LNCaP clone FGC (cell line): Measurements from ENCODE around the gene GNG8.

Source experiments
- DNase-seq: peaks from one replicate; pipeline ENCODE4 v3.0.0-alpha.2; 2011; ENCODE audit warnings: low read depth
- H3K4me3 ChIP-seq: 2 replicates; pipeline ENCODE4 v1.5.1; 2011; ENCODE audit warnings: mild to moderate bottlenecking, low read depth, low read length, control low read depth
- TF ChIP-seq, protein P1 (sequence below): IDR thresholded peaks from 2 replicates; pipeline ENCODE4 v1.5.1; 2012; ENCODE audit warnings: mild to moderate bottlenecking; ENCODE audit not compliant: control insufficient read depth, insufficient read depth; ENCODE audit errors: extremely low read depth

GNG8 gene

DNA sequence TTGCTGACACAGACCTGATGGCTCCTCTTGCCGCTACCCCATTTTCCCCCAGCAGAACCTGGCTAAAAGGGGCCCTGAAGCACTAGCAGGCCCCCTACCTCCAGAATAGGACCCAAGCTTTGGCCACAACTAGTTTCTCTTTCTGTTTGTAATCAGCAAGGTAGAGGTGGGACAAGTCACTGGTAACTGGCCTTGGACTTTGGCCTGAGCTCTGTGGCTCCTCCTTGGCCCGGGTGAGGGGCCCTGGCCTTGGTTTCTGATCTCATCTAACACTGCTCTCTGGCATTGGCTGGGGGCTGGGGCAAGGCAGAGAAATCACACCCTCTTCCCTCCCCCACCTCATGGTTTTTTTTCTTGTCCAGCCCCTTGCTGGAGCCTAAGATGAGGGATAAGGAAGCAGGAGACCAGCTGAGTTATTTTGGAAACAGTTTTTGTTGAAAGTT lies 32.8 kb downstream of the GNG8 start:
- TF ChIP-seq, protein P1, sequence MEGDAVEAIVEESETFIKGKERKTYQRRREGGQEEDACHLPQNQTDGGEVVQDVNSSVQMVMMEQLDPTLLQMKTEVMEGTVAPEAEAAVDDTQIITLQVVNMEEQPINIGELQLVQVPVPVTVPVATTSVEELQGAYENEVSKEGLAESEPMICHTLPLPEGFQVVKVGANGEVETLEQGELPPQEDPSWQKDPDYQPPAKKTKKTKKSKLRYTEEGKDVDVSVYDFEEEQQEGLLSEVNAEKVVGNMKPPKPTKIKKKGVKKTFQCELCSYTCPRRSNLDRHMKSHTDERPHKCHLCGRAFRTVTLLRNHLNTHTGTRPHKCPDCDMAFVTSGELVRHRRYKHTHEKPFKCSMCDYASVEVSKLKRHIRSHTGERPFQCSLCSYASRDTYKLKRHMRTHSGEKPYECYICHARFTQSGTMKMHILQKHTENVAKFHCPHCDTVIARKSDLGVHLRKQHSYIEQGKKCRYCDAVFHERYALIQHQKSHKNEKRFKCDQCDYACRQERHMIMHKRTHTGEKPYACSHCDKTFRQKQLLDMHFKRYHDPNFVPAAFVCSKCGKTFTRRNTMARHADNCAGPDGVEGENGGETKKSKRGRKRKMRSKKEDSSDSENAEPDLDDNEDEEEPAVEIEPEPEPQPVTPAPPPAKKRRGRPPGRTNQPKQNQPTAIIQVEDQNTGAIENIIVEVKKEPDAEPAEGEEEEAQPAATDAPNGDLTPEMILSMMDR, result no peak
- no peak for DNase-seq
- H3K4me3 ChIP-seq, result peak overlapping the region; percentile 75

DNA sequence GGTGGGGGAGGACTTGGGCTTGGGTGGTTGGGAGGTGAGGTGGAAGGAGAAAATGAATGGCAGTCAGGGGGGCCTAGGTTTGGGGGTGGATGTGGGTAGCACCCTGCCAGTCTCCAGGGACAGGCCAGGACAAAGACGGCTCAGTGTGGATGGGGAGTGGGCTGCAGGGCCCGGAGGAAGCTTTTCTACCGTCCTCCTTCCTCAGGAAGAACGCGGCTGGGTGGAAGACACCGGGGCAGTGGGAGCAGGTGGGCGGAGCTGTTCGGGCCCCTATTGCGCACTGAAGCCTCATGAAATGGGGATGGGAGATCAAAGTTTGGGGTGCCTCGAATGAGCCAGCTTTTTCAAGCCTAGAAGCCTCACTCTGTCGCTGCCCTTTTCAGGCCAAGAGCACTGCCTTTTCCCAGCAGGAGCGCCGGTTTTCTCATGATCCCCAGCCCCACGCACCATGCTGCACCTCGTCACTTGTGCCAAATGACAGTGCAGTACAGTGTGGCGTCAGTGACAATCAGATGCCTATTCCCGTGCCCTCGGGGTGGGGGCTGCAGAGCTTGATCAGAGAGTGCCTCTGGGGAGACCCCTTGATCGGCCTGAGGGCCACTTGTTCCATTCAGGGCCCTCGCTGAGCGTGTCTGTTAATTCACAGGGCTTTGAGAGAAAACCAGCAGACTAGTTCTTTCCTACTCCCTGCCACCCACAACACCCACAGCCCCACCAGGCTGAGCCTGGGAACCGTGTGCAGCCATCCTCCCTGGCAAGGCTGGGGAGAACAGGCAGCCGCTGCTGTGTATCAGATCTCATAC lies 33.4 kb downstream of the GNG8 start:
- H3K4me3 ChIP-seq, result peak overlapping the region; percentile 75
- no peak for DNase-seq
- TF ChIP-seq, protein P1, result no peak

DNA sequence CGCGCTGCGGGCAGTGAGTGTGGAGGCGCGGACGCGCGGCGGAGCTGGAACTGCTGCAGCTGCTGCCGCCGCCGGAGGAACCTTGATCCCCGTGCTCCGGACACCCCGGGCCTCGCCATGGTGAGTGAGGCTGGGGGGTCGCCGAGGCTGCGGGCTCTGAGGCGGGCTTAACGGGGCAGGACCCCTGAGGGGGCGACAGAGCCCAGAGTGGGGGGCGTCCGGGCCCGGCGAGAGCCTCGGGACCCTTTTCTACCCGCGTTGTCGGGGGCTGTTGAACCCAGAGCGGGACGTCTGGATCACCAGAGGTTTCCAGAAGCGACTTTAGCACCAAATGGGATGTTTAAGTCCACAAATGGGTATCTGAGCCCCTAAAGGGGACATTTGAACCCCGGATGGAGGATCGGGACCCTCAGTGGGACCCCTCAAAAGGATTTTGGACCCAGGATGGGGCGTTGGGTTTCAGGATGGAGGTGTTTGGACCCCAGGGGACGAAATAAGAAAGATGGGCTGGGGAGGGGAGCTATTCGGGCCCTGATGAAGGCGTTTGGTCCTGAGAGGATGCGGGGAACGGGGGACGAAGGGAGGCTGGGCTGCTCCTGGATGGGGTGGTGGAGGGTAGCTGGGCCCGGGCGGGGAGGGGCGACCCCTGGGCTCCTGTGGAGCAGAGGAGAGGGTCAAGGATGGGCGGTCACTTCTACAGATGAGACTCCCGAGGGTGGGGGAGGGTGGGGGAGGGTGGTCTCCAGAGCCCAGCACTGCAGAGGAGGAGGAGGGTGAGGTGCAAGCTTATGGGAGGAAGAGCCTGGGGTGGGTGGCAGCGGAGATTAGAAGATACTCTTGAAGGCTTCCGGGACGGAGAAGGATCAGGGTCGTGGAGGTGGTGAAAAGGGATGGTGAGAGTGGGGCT lies 34.4 kb downstream of the GNG8 start, which contains the start of gene CALM3:
Gene CALM3 (plus strand): TSS at position 13 of the 907 bp plus-strand sequence. CDS start 105 bp downstream, at position 118.
- H3K4me3 ChIP-seq, result peak within 1 kb of the TSS; percentile 75
- TF ChIP-seq, protein P1, result no peak
- DNase-seq, result no peak

DNA sequence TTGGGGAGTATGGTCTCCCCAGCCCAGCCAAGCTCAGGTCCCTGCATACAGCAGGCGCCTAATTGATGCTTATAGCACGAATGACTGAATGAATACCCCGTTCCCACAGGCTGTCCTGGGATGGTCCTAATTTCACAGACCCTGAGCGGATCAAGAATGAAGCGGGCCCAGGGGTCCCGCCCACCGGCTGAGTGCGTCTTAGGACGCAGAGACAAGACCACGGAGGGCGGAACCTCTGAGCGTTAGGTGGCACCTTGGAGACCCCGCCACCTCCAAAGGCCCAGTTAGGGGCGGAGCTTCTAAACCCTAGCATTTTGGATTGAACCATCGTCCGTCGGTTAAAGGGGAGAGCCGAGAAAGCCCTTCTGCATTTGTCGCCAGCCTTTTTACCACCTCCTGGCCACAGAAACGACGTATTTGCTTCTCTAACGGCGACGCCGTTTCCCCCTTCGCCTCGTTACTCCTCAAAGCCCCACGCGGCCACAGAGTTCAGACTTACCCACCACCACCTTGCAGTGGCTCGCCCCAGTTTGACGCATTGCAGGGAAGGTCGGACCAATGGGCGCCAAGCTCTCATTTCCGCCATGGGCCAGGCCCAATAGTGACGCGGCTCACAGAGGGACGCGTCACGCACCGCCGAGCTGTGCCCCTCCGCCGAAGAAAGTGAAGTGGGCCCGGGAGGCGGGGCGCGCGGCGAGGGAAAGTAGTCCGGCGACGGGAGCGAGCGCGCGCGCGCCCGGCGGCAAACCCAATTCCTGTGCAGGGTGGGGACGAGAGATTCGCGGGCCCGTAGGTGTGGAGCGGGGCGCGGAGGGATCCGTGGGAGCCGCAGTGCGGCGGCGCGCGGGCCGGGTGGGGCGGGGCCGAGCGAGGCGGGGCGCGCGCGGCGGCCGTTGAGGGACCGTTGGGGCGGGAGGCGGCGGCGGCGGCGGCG lies 35.4 kb downstream of the GNG8 start:
- TF ChIP-seq, protein P1, result no peak
- peak; percentile 87 for DNase-seq
- H3K4me3 ChIP-seq, result peak overlapping the region; percentile 75

DNA sequence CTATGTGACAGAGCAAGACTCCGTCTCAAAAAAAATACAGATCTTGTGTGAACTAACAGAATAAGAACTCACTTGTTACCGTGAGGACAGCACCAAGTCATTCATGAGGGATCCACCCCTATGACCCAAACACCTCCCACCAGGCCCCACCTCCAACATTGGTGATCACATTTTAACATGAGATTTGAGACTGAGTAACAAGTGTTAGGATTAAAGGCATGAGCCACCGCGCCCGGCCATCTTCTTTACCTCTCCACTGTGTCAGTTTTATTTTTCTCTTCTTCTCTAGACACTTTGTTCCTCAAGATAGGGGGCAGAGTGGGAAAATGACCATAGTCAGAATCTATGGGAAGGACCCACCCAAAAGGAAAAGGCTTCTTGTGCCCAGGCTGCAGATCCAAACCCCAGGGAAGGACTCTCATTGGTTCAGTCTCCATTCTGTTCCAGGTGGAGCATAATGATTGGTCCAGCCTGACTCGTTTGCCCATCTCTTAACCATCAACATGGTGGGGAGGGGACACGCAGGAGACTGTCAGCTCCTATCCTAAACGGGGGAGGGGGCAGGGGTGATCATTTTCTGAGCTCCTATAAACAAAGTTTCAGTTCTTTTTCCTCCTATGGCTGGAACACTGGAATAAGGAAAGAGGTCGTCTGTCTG lies 36.2 kb downstream of the GNG8 start:
- no peak for DNase-seq
- TF ChIP-seq, protein P1, result no peak

More for the DNA sequence above, 36.2 kb downstream of the GNG8 start:
- peak overlapping the region; percentile 75 for H3K4me3 ChIP-seq
